NCI-H146 treated with DMSO at 0.1 percent for 48 hours (cell line): Measurements from ENCODE around the gene LAMA5.

Experiments
- DNase-seq: peaks from one replicate; lab custom pipeline; 2025; ENCODE audit not compliant: unreplicated experiment; lab: John Stamatoyannopoulos, UW

Gene LAMA5

DNA sequence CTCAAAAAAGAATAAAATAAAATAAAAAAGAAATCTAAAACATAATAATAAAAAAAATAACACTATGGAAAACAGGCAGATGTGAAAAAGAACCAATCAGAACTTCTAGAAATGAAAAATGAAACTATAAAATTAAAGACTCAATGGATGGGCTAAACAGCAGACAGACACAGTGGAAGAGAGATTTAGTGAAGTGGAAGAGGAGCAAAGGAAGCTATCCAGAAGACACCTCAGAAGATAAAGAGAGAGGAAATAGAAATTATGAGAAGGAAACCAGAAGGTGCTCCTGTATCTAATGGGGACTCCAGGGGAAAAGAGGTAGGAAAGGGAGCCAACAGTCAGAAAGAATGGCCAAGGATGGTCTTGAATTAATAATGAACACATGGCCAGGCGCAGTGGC lies 18.5 kb downstream of the LAMA5 start:
- DNase-seq = no peak

DNA sequence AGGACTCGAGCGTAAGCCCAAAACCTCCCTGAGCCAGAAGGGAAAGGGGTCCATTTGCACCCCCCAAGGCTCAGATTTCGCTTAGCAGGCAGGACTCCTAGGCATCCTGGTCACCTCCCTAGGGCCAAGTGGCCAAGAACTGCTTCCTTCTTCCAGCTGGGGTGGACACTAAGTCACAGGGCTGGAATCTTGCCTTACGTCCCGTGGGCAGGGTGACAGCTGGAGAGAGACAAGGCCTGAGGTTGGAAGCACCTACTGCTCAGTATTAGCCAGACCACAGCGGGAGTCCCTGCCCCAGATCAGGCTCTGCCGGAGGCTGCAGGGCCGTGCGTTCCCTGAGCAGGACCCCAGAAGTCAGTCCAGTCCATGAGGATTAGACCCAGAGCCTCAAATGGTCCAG lies 19.7 kb downstream of the LAMA5 start:
- DNase-seq = no peak

DNA sequence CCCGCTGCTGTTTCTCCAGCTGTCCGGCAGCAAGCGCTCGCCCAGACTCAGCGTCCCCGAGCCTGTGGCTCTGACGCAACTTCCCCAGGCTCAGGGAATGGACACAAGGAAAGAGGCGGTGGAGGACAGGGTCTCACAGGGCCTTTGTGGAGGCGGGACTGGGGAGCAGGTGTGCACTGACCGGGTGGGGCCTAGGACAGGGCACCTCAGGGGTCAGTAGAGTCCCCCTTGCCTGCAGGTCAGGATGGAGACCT lies 20.0 kb downstream of the LAMA5 start:
- no peak for DNase-seq

DNA sequence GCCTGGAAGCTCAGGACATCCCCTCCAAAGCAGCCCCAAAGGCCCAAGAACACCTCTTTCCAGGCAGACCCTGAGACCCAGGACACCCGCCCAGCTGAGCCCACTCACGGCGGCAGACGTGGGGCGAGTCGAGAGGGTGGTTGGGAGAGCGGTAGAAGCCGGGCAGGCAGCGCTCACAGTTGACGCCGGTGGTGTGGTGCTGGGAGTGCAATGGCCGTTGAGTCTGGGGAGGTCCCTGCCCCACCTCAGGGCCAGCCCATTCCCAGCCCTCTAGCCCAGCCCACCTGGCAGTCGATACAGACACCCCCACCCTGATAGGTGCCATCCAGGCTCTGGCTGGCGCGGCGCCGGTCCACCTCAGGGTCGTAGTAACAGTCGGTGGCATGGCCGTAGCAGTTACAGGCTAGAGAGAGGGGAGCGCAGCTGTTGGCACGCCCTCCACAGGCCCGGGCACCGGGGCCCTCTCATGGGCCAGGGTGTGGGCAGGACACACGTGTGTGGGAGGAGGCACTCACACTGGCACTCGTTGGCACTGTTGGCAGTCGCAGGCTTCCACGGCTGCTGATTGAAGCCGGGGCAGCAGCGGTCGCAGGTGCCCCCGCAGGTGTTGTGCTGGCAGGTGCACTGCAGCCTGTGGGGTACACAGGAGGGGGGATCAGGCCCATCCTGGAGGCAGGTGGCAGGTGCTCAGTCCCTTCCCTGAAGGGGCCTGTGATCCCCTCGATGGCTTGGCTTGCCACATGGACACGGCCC lies 20.5 kb downstream of the LAMA5 start:
- no peak for DNase-seq

DNA sequence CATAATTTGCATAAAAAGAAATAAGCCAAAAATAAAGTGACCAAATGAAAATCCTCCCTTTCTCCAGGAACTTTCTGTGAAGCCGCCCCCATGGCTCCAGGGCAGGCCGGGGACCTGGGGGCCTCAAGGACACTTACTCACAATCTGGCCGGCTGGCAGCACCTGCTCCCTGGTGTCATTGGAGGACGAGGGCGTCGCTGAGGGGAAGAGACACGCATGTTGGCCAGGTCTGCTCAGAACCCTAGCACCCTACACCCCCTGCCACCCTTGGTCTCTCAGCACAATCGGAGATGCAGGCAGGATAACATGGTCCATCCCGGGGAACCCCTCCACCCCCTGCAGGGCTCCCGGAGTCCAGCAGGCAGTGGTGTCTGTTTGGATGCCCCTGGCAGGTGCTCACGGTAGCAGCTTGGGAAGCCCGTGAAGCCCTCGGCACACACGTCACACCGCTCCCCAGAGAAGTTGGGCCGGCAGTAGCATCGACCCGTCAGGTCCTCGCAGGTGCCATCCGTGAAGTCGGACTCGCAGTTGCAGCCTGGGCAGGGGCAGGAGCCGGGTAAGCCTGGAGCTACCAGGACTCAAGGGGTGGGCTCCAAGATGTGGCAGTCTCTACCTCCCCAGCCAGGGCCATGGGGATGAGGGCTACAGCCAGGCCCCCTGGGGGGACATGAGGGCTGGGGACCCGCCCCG lies 21.3 kb downstream of the LAMA5 start:
- DNase-seq = no peak

DNA sequence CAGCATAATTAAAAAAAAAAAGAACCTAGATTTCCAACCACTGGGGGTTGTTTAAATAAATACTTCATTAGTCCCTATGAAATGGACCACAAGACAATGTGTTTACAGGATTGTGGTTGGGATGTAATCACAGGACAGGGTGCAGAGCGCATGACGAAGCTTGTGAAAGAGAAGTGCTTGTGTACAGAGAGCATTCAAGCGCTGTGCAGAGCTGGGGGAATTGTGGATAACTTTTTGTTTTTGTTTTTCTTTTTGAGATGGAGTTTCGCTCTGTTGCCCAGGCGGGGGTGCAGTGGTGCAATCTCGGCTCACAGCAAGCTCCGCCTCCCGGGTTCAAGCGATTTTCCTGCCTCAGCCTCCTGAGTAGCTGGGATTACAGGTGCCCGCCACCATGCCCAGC lies 22.3 kb downstream of the LAMA5 start:
- no peak for DNase-seq

DNA sequence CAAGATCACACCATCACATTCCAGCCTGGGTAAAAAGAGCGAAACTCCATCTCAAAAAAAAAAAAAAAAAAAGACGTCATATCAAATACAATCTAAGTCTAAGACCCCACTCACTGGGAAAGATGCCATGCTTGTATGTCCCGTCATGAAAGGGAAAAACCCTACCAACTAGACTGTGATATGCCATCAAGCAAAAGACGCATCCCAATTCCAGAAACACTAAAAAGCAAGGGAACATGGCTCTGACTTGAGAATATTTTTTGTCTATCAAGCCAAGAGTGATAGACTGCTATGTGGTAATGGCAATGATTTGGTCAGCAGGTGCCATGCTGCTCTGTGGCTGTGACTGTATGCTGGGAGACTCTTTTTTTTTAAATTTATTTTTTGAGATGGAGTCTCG lies 23.0 kb downstream of the LAMA5 start:
- DNase-seq = no peak

DNA sequence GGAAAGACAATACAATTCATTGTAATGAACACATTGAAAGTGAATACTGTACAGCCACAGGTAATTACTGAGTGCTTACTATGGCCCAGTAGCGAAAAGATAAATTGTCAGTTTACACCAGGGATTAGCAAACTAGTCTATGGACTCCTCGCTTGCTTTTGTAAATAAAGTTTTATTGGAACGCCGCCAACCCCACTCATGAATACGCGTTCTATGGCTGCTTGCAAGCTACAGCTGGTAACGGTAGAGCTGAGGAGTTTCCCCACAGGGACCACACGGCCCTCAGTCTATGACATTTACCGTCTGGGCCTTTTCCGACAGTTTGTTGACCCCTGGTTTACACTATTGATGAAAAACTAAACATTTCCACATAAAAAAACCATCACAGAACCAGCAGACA lies 24.2 kb downstream of the LAMA5 start:
- DNase-seq = no peak

DNA sequence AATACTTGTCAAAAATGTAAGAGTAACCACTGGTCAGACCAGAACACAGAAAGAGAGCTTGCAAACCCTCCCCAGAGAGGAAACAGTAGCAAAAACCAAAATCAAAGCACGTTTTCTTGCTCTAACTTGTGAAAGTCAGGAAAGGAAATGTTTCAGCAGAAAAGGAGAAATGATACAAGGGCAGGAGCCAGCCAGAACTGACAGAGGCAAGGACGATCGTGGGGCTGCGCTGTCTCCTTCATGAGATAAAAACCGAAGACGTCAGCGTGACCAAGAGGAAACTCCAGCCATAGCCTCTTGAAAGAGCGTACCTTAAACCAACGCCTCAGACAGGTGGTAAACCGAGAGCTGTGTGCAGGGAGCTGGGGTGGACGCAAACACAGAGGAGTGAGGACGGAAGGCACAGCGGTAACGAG lies 27.5 kb downstream of the LAMA5 start:
- DNase-seq = no peak

DNA sequence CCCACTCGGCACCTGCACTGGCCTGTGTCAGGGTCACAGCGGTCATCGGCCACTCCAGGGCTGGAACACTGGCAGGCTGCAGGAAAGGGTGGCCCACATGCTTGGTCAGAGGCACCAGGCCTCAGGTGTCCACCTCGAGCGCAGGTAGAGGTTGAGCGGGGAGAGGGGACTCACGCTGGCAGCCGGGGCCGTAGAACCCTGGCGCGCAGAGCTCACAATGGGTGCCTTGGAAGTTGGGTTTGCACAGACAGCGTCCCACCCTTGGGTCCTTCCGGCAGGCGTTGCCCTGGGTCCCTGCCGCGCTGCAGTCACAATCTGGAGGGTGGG lies 28.9 kb downstream of the LAMA5 start:
- DNase-seq = no peak

DNA sequence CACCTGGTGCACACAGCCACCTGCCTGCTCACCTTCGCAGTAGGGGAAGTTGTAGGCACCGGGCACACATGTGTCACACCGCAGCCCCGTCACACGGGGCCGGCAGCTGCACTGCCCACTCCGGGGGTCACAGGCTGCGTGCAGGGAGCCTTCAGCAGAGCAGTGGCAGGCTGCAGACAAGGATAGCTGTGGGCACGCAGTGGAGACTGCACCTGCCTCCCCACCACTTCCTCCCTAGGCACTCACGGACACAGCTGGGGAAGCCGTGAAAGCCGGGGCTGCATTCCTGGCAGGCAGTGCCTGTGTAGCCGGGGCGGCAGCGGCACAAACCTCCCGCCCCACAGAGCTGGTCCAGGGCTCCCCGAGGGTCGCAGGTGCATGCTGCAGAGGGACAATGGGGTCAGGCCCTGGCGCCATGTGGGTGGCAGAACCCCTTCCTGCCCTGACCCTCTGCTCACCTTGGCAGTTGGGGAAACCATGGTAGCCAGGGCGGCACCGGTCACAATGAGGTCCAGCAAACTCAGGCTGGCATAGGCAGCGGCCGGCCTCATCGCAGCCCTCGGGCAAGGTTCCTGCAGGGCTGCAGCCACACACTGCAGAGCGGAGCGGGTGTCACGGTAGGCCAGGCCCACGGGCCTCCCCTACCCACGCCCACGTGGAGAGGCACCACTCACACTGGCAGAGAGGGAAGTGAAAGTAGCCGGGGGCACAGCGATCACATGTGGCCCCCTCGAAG lies 29.4 kb downstream of the LAMA5 start:
- DNase-seq = no peak

DNA sequence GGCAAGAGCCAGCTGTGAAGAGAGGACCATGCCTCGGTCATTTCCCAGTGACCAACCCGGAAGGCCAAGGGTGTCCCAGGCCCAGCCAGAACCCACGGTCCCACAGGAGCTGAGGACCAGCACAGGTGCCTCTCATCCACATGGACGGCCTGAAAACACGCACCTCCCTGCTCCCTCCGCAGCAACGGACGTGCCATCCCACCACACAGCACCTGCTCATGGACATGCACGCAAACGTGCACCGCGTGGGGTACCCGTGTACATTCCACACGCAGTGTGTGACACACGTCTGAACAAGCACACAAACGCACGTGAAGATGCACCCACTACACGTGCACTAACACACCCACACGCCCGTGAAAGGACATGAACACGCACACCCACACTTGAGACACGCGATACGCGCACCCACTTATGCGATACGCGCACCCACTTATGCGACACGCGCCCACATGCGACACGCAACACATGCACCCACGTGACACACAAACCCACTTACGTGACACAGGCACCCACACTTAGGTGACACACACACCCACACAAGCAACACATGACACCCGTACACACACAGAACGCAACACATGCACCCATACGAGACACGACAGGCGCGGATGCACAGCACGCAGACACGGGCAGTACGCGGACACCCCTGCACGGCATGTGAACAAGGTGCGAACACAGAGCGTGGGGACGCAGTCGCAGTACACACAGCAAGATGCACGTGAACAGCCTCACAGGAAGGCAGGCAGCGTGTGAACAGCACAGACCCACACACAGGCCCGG lies 30.1 kb downstream of the LAMA5 start:
- DNase-seq = no peak

DNA sequence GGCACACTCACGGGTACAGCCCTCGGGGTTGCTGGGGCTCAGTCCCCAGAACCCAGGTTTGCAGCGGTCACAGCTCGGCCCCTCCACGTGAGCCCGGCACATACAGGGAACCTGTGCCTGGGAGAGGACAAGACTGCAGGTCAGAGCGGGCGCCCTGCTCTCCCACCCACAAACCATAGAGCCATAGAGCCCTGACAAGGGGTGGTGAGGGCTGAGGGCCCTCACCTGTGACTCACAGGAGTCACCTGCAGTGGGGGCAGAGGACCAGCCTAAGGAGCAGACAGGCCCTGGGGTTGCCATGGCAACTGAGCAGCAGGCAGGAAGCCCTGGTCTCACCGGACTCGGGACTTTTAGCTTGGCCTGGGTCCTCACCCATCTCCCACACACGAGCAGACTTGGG lies 30.8 kb downstream of the LAMA5 start:
- DNase-seq = no peak

DNA sequence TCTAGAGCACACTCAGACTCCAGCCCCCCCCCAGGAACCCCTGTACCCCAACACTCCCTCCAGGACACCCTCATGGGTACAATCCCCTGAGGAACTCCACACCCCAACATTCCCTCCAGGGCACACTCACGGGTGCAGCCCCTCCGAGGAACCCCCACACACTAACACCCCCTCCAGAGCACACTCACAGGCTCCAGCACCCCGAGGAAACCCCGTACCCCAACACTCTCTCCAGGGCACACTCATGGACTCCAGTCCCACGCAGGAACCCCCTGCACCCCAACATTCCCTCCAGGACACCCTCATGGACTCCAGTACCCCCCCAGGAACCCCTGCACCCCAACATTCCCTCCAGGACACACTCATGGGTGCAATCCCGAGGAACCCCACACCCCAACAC lies 31.6 kb downstream of the LAMA5 start:
- DNase-seq = no peak

DNA sequence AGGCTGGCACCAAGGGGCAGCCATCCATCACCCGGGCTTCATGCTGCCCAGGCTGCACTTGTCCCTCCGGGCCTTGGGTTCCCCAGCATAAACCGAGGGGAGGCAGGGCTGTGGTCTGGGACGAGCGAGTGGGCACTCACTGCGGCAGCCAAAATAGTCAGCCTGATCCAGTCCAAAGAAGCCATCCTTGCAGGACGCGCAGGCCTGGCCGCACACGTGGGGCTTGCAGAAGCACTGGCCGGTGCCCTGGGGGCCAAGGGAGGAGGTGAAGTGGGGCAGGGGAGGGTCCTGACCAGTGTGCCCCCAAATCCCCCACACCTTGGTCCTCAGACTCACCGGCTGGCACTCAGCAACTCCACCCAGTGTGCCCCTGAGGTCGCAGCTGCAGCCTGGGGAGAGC lies 32.2 kb downstream of the LAMA5 start:
- no peak for DNase-seq

DNA sequence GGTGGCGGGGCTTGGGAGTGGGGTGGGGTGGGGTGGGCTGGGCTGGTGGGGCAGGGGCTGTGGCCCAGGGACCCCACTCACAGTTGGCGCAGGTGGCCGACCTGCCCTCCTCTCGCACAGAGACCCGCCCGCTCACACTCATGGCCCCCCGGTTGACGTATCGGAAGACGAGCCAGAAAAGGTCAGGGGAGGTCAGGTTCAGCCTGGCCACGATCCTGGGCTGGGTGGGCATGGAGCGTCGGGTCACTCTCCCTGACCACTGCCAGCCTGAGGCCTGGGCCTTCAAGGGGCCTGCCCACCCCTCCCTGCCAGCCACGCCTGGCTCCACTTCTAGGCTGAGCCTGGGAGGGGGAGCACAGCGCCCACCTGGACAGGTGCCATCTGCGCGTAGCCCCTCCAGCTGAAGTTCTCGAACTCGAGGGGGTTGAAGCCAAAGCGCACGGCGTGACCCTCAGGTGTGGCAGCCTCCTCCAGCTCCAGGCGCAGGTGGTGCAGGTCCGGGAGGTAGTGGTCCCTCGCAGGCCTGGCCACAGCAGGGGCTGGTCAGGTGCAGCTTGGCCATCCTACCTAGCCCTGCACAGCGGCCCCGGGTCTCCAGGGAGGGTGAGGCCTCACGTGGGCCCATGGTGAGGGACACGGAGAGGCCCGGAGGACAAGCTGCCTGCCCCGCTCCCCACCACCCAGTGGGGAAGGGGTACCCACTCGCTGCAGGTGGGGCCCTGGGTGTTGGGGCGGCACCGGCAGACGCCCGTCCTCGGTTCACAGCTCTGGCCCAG lies 33.1 kb downstream of the LAMA5 start:
- DNase-seq = no peak

DNA sequence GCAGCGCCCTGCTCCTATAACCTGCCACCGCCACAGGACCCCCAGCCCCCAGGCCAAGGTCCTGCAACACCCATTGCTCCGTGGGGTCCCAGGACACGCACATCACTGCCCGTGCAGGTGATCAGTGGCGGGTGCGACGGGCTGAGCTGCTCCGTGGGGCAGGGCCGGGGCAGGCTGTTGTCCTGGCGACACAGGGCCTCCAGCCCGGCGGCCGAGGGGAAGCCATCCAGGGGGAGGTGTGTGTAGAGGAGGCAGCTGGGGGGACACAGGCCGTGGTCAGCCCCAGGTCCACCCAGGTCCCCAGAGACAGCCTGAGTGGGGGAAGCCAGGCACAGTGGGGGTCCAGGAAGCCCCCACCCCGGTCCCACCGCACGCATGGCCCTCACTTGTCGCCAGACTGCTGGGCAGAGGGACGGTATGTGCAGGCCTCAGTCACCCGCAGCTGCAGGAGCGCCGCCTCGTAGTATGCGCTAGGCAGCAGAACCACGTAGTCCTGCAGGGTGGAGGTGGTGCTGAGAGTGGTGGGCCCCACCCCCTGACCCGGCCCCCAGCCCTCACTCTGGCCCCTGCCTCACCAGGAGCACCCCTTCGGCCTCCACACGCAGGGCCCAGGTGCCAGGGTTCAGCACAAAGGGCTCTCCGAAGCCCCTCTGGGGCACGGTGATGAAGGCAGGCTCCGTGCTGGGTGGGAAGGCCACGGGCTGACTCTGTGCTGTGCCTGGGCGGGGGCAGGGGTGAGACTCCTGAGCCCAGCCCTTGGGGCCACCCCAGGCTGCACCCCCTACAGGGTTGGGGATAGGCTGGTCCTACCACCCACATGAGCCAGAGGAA lies 33.9 kb downstream of the LAMA5 start:
- no peak for DNase-seq

DNA sequence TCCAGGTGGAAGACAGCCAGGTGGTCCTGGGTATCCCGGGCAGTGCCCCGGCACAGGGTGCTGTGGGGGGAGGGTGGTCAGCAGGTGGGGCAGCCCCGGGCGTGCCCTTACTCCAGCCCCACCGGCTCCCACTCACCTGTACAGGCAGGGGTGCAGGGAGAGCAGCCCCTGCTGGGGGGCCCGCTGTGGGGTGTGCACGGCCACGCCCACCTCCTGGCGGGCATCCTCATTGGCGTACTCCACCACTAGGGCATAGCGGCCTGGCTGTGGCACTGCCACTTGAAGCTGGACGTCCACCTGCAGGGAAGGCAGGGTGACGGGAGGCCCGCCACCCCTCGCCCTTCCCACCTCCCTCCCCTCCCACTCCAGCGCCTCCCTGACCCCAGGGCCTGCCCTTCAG lies 34.7 kb downstream of the LAMA5 start:
- DNase-seq = no peak

DNA sequence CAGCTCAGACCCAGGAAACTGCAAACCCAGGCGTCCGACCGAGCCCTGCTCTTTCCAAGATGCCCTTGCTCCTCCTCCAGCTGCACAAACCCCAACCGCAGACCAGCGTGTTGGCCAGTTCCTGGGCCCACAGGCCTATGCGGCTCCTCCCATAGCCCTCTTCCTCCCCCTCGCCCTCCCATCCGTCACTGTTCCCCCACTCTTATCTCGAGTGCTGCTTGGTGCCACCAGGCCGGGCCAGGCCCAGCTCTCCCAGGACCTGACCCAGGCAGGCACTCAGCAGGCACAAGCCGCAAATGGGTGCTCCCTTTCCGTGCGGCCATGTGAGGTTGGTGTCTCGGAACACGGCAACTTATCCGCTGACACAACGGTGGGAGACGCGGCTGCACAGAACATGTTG lies 35.8 kb downstream of the LAMA5 start:
- no peak for DNase-seq

DNA sequence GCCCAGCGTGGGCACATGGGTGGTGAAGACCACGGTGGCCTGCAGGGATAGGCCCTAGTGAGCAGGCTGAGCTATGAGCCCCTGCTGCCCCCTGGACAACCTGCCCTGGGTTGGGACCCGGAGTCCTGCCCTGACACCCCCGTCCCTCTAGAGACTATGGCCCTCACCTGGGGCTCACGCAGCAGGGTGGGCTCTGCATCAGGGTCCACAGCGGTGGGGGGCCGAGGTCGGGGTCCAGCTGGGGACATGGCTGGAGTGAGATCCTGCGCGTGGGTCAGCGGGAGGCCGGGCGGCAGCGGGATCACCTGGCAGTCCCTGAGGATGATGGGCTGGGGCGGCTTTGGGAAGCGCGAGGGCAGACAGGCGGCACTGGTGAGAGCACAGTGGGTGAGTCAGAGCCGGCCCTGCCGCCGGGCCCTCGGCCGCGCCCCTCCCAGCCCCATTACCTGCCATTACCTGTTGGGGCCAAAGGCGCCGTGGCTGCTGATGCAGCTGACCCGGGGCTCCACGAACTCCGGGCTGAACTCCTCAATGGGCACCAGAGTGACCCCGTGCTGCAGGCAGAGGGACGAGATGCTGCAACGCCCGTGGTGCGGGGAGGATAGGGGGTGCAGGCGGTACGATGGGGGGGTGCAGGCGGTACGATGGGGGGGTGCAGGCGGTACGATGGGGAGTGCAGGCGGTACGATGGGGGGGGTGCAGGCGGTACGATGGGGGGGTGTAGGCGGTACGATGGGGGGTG lies 36.4 kb downstream of the LAMA5 start:
- no peak for DNase-seq
